A549 (cell line): Measurements from ENCODE around the gene FAM229B. TPM values are rescaled to one million over a fixed set of nuclear protein-coding genes. Genes with fewer than 3 reads are reported as not detected.

Source experiments
- ATAC-seq, 2 experiments: fragments of 200-7000 bp in 1 of 2; fragments of >200 bp in 1 of 2; cut with Nextera tagmentation in 1 of 2; cut with Tn5 transposase in 1 of 2; 3 replicates each; pipeline versions ENCODE4 v1.8.0 to v1.9.1; 2018 to 2020; ENCODE audit warnings: mild to moderate bottlenecking in 1 of 2, moderate library complexity in 1 of 2
- CTCF ChIA-PET: fragments of 300-600 bp; sonication (Branson Sonifier 250); formaldehyde crosslinking; extraction: SDS; loops from one replicate; lab custom pipeline; 2021; ENCODE audit warnings: antibody characterized with exemption, inconsistent platforms; lab: Yijun Ruan, JAX
- POLR2A ChIA-PET: fragments of 350-600 bp; formaldehyde crosslinking; extraction: SDS; loops from one replicate; lab custom pipeline; 2021; ENCODE audit warnings: antibody characterized with exemption, inconsistent platforms; lab: Yijun Ruan, JAX
- DNase-seq, 2 experiments: peaks; one replicate each; pipeline versions ENCODE4 v3.0.0 to v3.0.0-alpha.2; 2011 to 2016; ENCODE audit warnings: low read depth in 1 of 2, low spot score in 1 of 2
- FAIRE-seq: peaks from 2 replicates; lab custom pipeline; 2011; peaks lifted over from hg19 to GRCh38; lab: Jason Lieb, UNC
- H3K27ac ChIP-seq, 2 experiments: fragments of >200 bp; sonication (Bioruptor Twin); formaldehyde crosslinking; 3 replicates each; pipeline ENCODE4 v1.5.1; 2016 to 2017
- H3K4me1 ChIP-seq: fragments of >200 bp; sonication (Bioruptor Twin); formaldehyde crosslinking; 3 replicates; pipeline ENCODE4 v1.6.1; 2016
- H3K4me2 ChIP-seq: fragments of >200 bp; sonication (Bioruptor Twin); formaldehyde crosslinking; 3 replicates; pipeline ENCODE4 v1.6.1; 2016
- H3K4me3 ChIP-seq: fragments of >200 bp; sonication (Bioruptor Twin); formaldehyde crosslinking; 3 replicates; pipeline ENCODE4 v1.5.1; 2016
- H3K9me3 ChIP-seq: fragments of >200 bp; sonication (Bioruptor Twin); formaldehyde crosslinking; 3 replicates; pipeline ENCODE4 v1.6.1; 2016
- BHLHE40 ChIP-seq: IDR thresholded peaks from 2 replicates; pipeline ENCODE4 v1.6.1; 2012; ENCODE audit warnings: low read depth, low read length, inconsistent platforms
- CBX8 ChIP-seq: fragments of 200-600 bp; sonication (generic); IDR thresholded peaks from 2 replicates; pipeline ENCODE4 v1.6.1; 2016
- CEBPB ChIP-seq, 2 experiments: fragments of >200 bp in 1 of 2; sonication (Bioruptor Twin) in 1 of 2; formaldehyde crosslinking in 1 of 2; IDR thresholded peaks; 2 replicates each; pipeline ENCODE4 v1.6.1; 2012 to 2016
- CHD4 ChIP-seq: fragments of 200-600 bp; sonication (generic); IDR thresholded peaks from 2 replicates; pipeline ENCODE4 v1.6.1; 2016; ENCODE audit warnings: antibody characterized with exemption, mild to moderate bottlenecking, borderline replicate concordance
- FOXS1 ChIP-seq: fragments of 250-450 bp; sonication (Bioruptor Pico); IDR thresholded peaks from 2 replicates; pipeline ENCODE4 v1.5.0; 2020; ENCODE audit warnings: mild to moderate bottlenecking, moderate library complexity
- GATA3 ChIP-seq: IDR thresholded peaks from 2 replicates; pipeline ENCODE4 v1.6.1; 2012; ENCODE audit warnings: borderline replicate concordance
- HEYL ChIP-seq: fragments of 250-450 bp; sonication (Bioruptor Pico); IDR thresholded peaks from 2 replicates; pipeline ENCODE4 v1.8.0; 2021; ENCODE audit warnings: mild to moderate bottlenecking, moderate library complexity
- JUN ChIP-seq, 2 experiments: fragments of >200 bp; sonication (Bioruptor Twin); formaldehyde crosslinking; IDR thresholded peaks; 2 replicates in 1 of 2; 3 replicates in 1 of 2; pipeline ENCODE4 v1.6.1; 2016 to 2017
- JUNB ChIP-seq: fragments of >200 bp; sonication (Bioruptor Twin); formaldehyde crosslinking; IDR thresholded peaks from 2 replicates; pipeline ENCODE4 v1.6.1; 2016
- KDM5A ChIP-seq: fragments of 200-600 bp; sonication (generic); IDR thresholded peaks from 2 replicates; pipeline ENCODE4 v1.6.1; 2016; ENCODE audit warnings: antibody characterized with exemption, mild to moderate bottlenecking
- MAFK ChIP-seq: fragments of 450-650 bp; IDR thresholded peaks from 2 replicates; pipeline ENCODE4 v1.6.1; 2014; ENCODE audit not compliant: partially characterized antibody
- NFE2L2 ChIP-seq: fragments of 150-350 bp; conservative IDR thresholded peaks from 2 replicates; pipeline ENCODE4 v1.6.1; 2014; ENCODE audit warnings: low read length
- NPAS2 ChIP-seq: fragments of 250-450 bp; sonication (Bioruptor Pico); IDR thresholded peaks from 2 replicates; pipeline ENCODE4 v1.8.0; 2022; ENCODE audit warnings: mild to moderate bottlenecking, moderate library complexity, borderline replicate concordance
- NR3C1 ChIP-seq: fragments of >200 bp; sonication (Bioruptor Twin); formaldehyde crosslinking; IDR thresholded peaks from 3 replicates; pipeline ENCODE4 v1.6.1; 2017
- RARB ChIP-seq: fragments of 250-450 bp; sonication (Bioruptor Pico); IDR thresholded peaks from 2 replicates; pipeline ENCODE4 v1.8.0; 2021; ENCODE audit warnings: mild to moderate bottlenecking, moderate library complexity
- RNF2 ChIP-seq: fragments of 200-600 bp; sonication (generic); IDR thresholded peaks from 2 replicates; pipeline ENCODE4 v1.6.1; 2016; ENCODE audit warnings: low read depth, mild to moderate bottlenecking, antibody characterized with exemption, moderate library complexity, borderline replicate concordance
- ZC3H11A ChIP-seq: fragments of 450-650 bp; IDR thresholded peaks from 2 replicates; pipeline ENCODE4 v1.6.1; 2014; ENCODE audit warnings: antibody characterized with exemption, mild to moderate bottlenecking
- ZFP36 ChIP-seq: fragments of 450-650 bp; IDR thresholded peaks from 2 replicates; pipeline ENCODE4 v1.6.1; 2014; ENCODE audit warnings: borderline replicate concordance; ENCODE audit not compliant: partially characterized antibody
- ZNF302 ChIP-seq: fragments of 250-450 bp; sonication (Bioruptor Pico); IDR thresholded peaks from 2 replicates; pipeline ENCODE4 v1.9.0; 2021; ENCODE audit warnings: inconsistent platforms, mild to moderate bottlenecking, moderate library complexity
- ZSCAN20 ChIP-seq: fragments of 250-450 bp; sonication (Bioruptor Pico); IDR thresholded peaks from 2 replicates; pipeline ENCODE4 v1.8.0; 2022; ENCODE audit warnings: mild to moderate bottlenecking, moderate library complexity
- WGBS: methylation state at CpG from one replicate; pipeline ENCODE4 v1.1.6; 2017; ENCODE audit errors: missing lambda C conversion rate; 5-methylcytosine and 5-hydroxymethylcytosine counted together
- polyA plus RNA-seq, 4 experiments: library from polyadenylated mRNA; depleted of rRNA in 3 of 4; stranded (reverse); fragments of >200 nt; fragmentation: RNase III in 1 of 4; extraction: RNeasy Plus Mini Kit Qiagen cat#74134 plus additional on column Dnase treatment in 1 of 4; gene quantifications; 2 replicates in 3 of 4; 3 replicates in 1 of 4; pipeline ENCODE4 v1.2.3, GENCODE V29; 2011 to 2017
- TF ChIP-seq, protein P1 (sequence below): fragments of 150-350 bp; IDR thresholded peaks from 2 replicates; pipeline ENCODE4 v1.6.1; 2014; ENCODE audit warnings: low read depth, mild to moderate bottlenecking, low read length
- TF ChIP-seq, protein P2 (sequence below): fragments of 450-650 bp; IDR thresholded peaks from 2 replicates; pipeline ENCODE4 v1.6.1; 2014; ENCODE audit warnings: antibody characterized with exemption
- TF ChIP-seq, protein P3 (sequence below): IDR thresholded peaks from 2 replicates; pipeline ENCODE4 v1.6.1; 2012

FAM229B gene
- polyA plus RNA-seq, 2 of the 4 experiments (the other 2 are of a cell fraction), result 9.9 to 17.3 TPM

- WGBS, result 62% methylated on average over 2 of the region's 2 CpGs
- no peaks in the 10 kb centered on the region for H3K9me3 ChIP-seq
- DNase-seq (no peak), FAIRE-seq (no peak), ATAC-seq (no peak)
- H3K27ac ChIP-seq, result no peak overlapping the region
- ChIA-PET POLR2A (no interaction called here), CTCF (no interaction called here)
- no peak for TF ChIP-seq MAFK
- no peak overlapping the region for H3K4me3 ChIP-seq
- H3K4me1 ChIP-seq, result no peaks in the 10 kb centered on the region
- no peak overlapping the region for H3K4me2 ChIP-seq
Observed at GRCh38 chr6:112141707-112142106, 54.3 kb downstream of the FAM229B start.

DNA sequence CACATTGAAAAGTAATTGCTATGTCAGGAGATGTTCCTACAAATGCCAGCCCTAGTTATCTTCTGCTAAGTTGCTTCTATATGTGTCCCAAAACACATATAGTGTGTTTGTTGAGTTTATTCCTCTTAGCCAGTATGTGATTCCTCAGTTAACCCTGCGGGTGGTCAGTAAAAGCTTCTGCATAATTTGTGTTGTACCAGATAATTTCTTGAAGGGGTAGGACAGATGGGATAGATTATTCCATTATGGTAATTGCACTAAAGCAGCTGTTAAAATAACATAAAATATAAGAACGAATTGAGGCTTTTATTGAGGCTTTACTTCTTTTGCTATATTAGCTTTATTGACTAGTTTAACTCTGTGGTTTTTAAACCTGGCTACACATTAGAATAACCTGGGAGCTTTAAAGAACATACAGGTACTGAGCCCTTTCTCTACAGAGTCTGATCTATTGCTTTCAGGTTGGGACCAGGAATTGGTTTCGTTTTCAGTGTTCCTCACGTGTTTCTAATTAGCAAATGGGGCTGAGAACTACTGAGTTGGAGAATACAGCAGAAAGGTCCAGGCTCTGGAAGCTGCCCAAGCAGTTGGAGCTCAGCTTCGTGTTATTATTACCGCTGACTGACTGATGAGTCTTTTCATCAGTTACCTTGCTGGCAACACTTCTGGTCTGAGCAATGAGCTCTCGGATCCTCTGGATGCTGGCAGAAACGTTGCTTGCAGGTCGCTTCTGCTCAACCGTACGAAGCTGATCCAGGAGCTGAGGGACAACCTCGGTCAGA is 56.9 kb downstream of the FAM229B start:
- H3K27ac ChIP-seq, result no peak overlapping the region
- no peak for DNase-seq
- no peaks in the 10 kb centered on the region for H3K4me1 ChIP-seq
- TF ChIP-seq ZNF302 (CRISPR knock-in tag) (no peak), RARB (CRISPR knock-in tag) (no peak), FOXS1 (CRISPR knock-in tag) (no peak), BHLHE40 (no peak), KDM5A (no peak)
- TF ChIP-seq, all 56 proteins: peak for 0
- no peak for ATAC-seq
- WGBS, result 55% methylated on average over 12 of the region's 12 CpGs
- ChIA-PET POLR2A (no interaction called here), CTCF (interaction anchor here (1.6 kb wide), 1 partner anchor 36 kb away, joined by 7 read pairs; no protein-coding TSS in a partner anchor)
- H3K4me3 ChIP-seq, result no peak overlapping the region
- peak overlapping the region; percentile 38; the same call in 1 of the 3 replicates for H3K4me2 ChIP-seq
- no peaks in the 10 kb centered on the region for H3K9me3 ChIP-seq
- FAIRE-seq, result no peak

DNA sequence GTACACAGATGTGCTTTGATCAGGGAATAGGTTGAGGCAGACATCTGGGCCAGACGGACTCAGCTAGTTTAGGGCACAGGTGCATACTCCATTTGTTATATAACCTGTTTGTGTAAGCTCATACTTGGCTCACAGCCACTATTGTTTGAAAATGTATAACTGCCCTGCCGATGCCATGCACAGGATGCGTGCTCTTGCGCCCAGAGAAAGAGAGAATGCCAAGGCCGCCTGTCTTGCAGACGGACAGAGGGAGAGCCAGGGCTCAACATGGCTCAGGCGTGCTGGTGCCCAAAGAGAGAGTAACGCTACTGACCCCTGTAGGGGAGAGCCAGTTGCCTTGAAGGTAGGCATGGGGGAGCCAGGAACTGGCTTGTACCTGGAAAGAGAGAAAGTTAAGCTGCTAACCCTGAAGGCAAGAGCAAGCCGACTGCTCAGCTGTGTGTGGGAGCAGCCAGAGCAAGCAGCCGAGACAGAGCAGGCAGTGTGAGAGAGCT is 57.7 kb downstream of the FAM229B start:
- CTCF ChIA-PET, result interaction anchor here (1.2 to 1.6 kb wide), 2 partner anchors 18 to 35 kb away, joined by 3 to 7 read pairs; no protein-coding TSS in a partner anchor
- Histone ChIP-seq H3K4me3 (no peak overlapping the region), H3K9me3 (no peaks in the 10 kb centered on the region), H3K27ac (no peak overlapping the region), H3K4me1 (no peaks in the 10 kb centered on the region), H3K4me2 (no peak overlapping the region)
- WGBS, result 86% methylated on average over 10 of the region's 10 CpGs
- TF ChIP-seq ZSCAN20 (CRISPR knock-in tag) (no peak), NFE2L2 (no peak), HEYL (CRISPR knock-in tag) (no peak), CHD4 (no peak), ZFP36 (no peak), JUNB (no peak), ZC3H11A (no peak), CBX8 (no peak)
- ATAC-seq, result peak in 1 of 2 experiments; percentile 40; a peak in 1 of 6 replicates
- no peak for DNase-seq
- no peak for FAIRE-seq
- POLR2A ChIA-PET, result no interaction called here

DNA sequence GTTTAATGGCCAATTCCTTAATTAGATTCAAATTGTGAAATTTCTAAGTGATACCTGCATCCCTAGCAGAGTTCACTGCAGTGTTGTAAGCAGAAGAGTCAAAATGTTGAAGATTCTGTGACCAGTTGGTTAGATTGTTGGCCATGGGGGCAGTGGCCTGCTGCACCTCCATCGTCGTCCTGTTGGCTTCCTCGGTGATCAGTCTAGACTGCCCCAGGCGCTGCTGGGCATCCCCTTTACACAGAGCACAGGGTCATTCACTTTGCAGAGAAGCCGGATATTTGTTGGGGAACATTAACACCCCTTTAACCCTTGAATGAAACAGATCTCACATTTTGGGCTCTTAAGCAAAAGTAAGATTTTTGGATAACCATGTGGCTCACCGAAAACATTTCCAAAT is 60.7 kb downstream of the FAM229B start:
- no peak for FAIRE-seq
- Histone ChIP-seq H3K4me3 (no peak overlapping the region), H3K4me1 (no peaks in the 10 kb centered on the region), H3K4me2 (no peak overlapping the region), H3K9me3 (no peaks in the 10 kb centered on the region), H3K27ac (no peak overlapping the region)
- ChIA-PET POLR2A (no interaction called here), CTCF (interaction anchor here (1.3 kb wide), 1 partner anchor 15 kb away, joined by 5 read pairs; no protein-coding TSS in a partner anchor)
- no peak for DNase-seq
- ATAC-seq, result no peak
- TF ChIP-seq, protein P1, sequence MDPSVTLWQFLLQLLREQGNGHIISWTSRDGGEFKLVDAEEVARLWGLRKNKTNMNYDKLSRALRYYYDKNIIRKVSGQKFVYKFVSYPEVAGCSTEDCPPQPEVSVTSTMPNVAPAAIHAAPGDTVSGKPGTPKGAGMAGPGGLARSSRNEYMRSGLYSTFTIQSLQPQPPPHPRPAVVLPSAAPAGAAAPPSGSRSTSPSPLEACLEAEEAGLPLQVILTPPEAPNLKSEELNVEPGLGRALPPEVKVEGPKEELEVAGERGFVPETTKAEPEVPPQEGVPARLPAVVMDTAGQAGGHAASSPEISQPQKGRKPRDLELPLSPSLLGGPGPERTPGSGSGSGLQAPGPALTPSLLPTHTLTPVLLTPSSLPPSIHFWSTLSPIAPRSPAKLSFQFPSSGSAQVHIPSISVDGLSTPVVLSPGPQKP, result no peak
- 80% methylated on average over 6 of the region's 6 CpGs for WGBS

- Histone ChIP-seq H3K4me1 (peaks cover 5% of the 10 kb centered on the region; the same call in 1 of the 3 replicates), H3K9me3 (no peaks in the 10 kb centered on the region), H3K27ac (no peak overlapping the region), H3K4me2 (no peak overlapping the region), H3K4me3 (no peak overlapping the region)
- ATAC-seq (no peak), FAIRE-seq (no peak), DNase-seq (no peak)
- WGBS, result 24% methylated on average over 1 of the region's 1 CpG
- ChIA-PET POLR2A (no interaction called here), CTCF (interaction anchor here (2.3 kb wide), 1 partner anchor 15 kb away, joined by 8 read pairs; no protein-coding TSS in a partner anchor)
- no peak for TF ChIP-seq NPAS2 (CRISPR knock-in tag)
- no peak for TF ChIP-seq CEBPB (IDR thresholded peaks at IDR 0.05)
- TF ChIP-seq JUNB, result no peak
- no peak for TF ChIP-seq CBX8
- TF ChIP-seq JUN (IDR thresholded peaks at IDR 0.05), result no peak
- TF ChIP-seq, protein P1, result no peak
- no peak for TF ChIP-seq GATA3
- TF ChIP-seq, protein P2, sequence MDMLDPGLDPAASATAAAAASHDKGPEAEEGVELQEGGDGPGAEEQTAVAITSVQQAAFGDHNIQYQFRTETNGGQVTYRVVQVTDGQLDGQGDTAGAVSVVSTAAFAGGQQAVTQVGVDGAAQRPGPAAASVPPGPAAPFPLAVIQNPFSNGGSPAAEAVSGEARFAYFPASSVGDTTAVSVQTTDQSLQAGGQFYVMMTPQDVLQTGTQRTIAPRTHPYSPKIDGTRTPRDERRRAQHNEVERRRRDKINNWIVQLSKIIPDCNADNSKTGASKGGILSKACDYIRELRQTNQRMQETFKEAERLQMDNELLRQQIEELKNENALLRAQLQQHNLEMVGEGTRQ, result no peak
- TF ChIP-seq, protein P3, sequence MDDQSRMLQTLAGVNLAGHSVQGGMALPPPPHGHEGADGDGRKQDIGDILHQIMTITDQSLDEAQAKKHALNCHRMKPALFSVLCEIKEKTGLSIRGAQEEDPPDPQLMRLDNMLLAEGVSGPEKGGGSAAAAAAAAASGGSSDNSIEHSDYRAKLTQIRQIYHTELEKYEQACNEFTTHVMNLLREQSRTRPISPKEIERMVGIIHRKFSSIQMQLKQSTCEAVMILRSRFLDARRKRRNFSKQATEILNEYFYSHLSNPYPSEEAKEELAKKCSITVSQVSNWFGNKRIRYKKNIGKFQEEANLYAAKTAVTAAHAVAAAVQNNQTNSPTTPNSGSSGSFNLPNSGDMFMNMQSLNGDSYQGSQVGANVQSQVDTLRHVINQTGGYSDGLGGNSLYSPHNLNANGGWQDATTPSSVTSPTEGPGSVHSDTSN, result no peak
- TF ChIP-seq NR3C1, result no peak
- TF ChIP-seq RNF2, result no peak
- no peak for TF ChIP-seq ZSCAN20 (CRISPR knock-in tag)
Observed at GRCh38 chr6:112149236-112149635, 61.8 kb downstream of the FAM229B start.
